Activated T-helper 1 cell treated with anti-CD3 and anti-CD28 coated beads, Interleukin-12 subunit alpha, Interleukin-12 subunit beta, Interleukin-2, Interleukin-4 antibody, amounts not matched to agents 30 ng/mL and 10 ng/mL and 1 ng/mL, durations not matched to agents 14 hours and 24 hours and 36 hours (primary cell): ENCODE results near the gene RECQL5. TPM values are rescaled to one million over a fixed set of nuclear protein-coding genes. Genes with fewer than 3 reads are reported as not detected.
"Not testable (repeated sequence)": the region's sequence is repeated elsewhere in the genome, so short reads cannot be mapped to it uniquely, and the experiment has no call there.

Experiments used
- DNase-seq: peaks from one replicate; pipeline ENCODE4 v3.0.0; 2021; ENCODE audit warnings: low spot score
- H3K27ac Mint-ChIP-seq: one replicate; pipeline ENCODE4 v1.8.0; 2021; ENCODE audit warnings: mild to moderate bottlenecking, mixed read lengths
- H3K27me3 Mint-ChIP-seq: one replicate; pipeline ENCODE4 v1.8.0; 2022; ENCODE audit warnings: mild to moderate bottlenecking, moderate library complexity, mixed read lengths; ENCODE audit not compliant: insufficient read depth
- H3K36me3 Mint-ChIP-seq: one replicate; pipeline ENCODE4 v1.8.0; 2021; ENCODE audit warnings: low read depth, mixed read lengths
- H3K4me1 Mint-ChIP-seq: one replicate; pipeline ENCODE4 v1.8.0; 2021; ENCODE audit warnings: low read depth, mixed read lengths
- H3K4me3 Mint-ChIP-seq: one replicate; pipeline ENCODE4 v1.8.0; 2021; ENCODE audit warnings: mild to moderate bottlenecking, moderate library complexity, mixed read lengths
- H3K9me3 Mint-ChIP-seq: one replicate; pipeline ENCODE4 v1.8.0; 2021; ENCODE audit warnings: mixed read lengths
- intact Hi-C: fragments of 100-400 bp; cut with micrococcal nuclease; formaldehyde crosslinking; loops from one replicate; pipeline ENCODE4 v1.15.1; 2024
- total RNA-seq: library from RNA; stranded (reverse); gene quantifications from 2 replicates; pipeline ENCODE4 v1.2.3, GENCODE V29; 2022

The RECQL5 gene
- total RNA-seq, 1 donor from 2014 or later = 34.1 TPM

- intact Hi-C loops = loop anchor here (2.0 to 10.0 kb wide), 2 partner anchors 131 to 313 kb away; partner anchors contain the start of genes MIF4GD and TMEM94
- H3K4me1 Mint-ChIP-seq = no peaks in the 10 kb centered on the region
- no peaks in the 10 kb centered on the region for H3K36me3 Mint-ChIP-seq
- no peak within 1 kb of the TSS for H3K27ac Mint-ChIP-seq
- peak; percentile 39 for DNase-seq
- H3K9me3 Mint-ChIP-seq = no peaks in the 10 kb centered on the region
- H3K4me3 Mint-ChIP-seq = peak within 1 kb of the TSS; percentile 53
- H3K27me3 Mint-ChIP-seq = peaks cover 20% of the 10 kb centered on the region
Measured at GRCh38 chr17:75587675-75588595, 79.0 kb downstream of the RECQL5 start, which contains the start of gene MYO15B. MYO15B (plus strand) TSS chr17:75587800; CDS start chr17:75588058, 258 bp downstream.

- no peak overlapping the region for H3K27ac Mint-ChIP-seq
- no peak overlapping the region for H3K4me3 Mint-ChIP-seq
- peaks cover 4% of the 10 kb centered on the region for H3K9me3 Mint-ChIP-seq
- peaks cover 8% of the 10 kb centered on the region for H3K4me1 Mint-ChIP-seq
- intact Hi-C loops = loop anchor here (10.0 kb wide), 1 partner anchor 310 kb away; the partner anchor contains the start of gene MIF4GD
- no peaks in the 10 kb centered on the region for H3K36me3 Mint-ChIP-seq
- H3K27me3 Mint-ChIP-seq = peaks cover 37% of the 10 kb centered on the region
- no peak for DNase-seq
Measured at GRCh38 chr17:75584849-75585175, 82.1 kb downstream of the RECQL5 start.

- H3K27ac Mint-ChIP-seq, H3K4me1 Mint-ChIP-seq, H3K9me3 Mint-ChIP-seq, H3K4me3 Mint-ChIP-seq, DNase-seq, H3K36me3 Mint-ChIP-seq: not testable (repeated sequence)
- H3K27me3 Mint-ChIP-seq = peaks cover 35% of the 10 kb centered on the region
- intact Hi-C loops = loop anchor here (10.0 kb wide), 1 partner anchor 308 kb away; the partner anchor contains the start of gene MIF4GD
Measured at GRCh38 chr17:75583197-75583596, 83.8 kb downstream of the RECQL5 start.

GRCh38 chr17:75581121-75581725 lies 85.7 kb downstream of the RECQL5 start:
- intact Hi-C loops = loop anchor here (1.0 to 10.0 kb wide), 3 partner anchors 8 to 306 kb away; partner anchors contain the start of genes MIF4GD and TMEM94

More at GRCh38 chr17:75581121-75581725, 85.7 kb downstream of the RECQL5 start:
- not testable (repeated sequence) for H3K36me3 Mint-ChIP-seq, H3K27ac Mint-ChIP-seq, H3K4me1 Mint-ChIP-seq, H3K9me3 Mint-ChIP-seq
- peak; percentile 47 for DNase-seq
- peak overlapping the region; percentile 74 for H3K4me3 Mint-ChIP-seq
- H3K27me3 Mint-ChIP-seq = peaks cover 24% of the 10 kb centered on the region

Other genes with a start within 250 kb of the RECQL5 start
- gene TMEM94, start 210.5 kb downstream of the RECQL5 start, total RNA-seq = 67.0 and 70.4 TPM in 2 replicates
- gene CASKIN2, start 151.6 kb downstream of the RECQL5 start, total RNA-seq = 0.88 and 2.0 TPM in 2 replicates
- gene TSEN54, start 150.6 kb downstream of the RECQL5 start, total RNA-seq = 65.9 and 72.6 TPM in 2 replicates
- 7.1 and 8.2 TPM in 2 replicates for gene LLGL2, start 141.5 kb downstream of the RECQL5 start, total RNA-seq
- gene MYO15B, start 79.4 kb downstream of the RECQL5 start, total RNA-seq = 16.2 and 18.1 TPM in 2 replicates
- gene SMIM5, start 33.7 kb downstream of the RECQL5 start, total RNA-seq = 0.05 TPM in 1 of 2 replicates, not detected in the other
- 113 and 117 TPM in 2 replicates for gene SAP30BP, start 184 bp upstream of the RECQL5 start, total RNA-seq
- 1.4 and 2.7 TPM in 2 replicates for gene ITGB4, start 54.3 kb upstream of the RECQL5 start, total RNA-seq
- gene GALK1, start 98.0 kb upstream of the RECQL5 start, total RNA-seq = 48.0 and 49.3 TPM in 2 replicates
- gene UNK, start 117.7 kb upstream of the RECQL5 start, total RNA-seq = 26.0 and 26.9 TPM in 2 replicates
- gene UNC13D, start 177.2 kb upstream of the RECQL5 start, total RNA-seq = 185 and 186 TPM in 2 replicates
- gene WBP2, start 188.2 kb upstream of the RECQL5 start, total RNA-seq = 68.8 and 74.4 TPM in 2 replicates
- 30.5 and 32.7 TPM in 2 replicates for gene TRIM47, start 211.4 kb upstream of the RECQL5 start, total RNA-seq
- 45.0 and 53.7 TPM in 2 replicates for gene TRIM65, start 229.8 kb upstream of the RECQL5 start, total RNA-seq
- gene MRPL38, start 237.7 kb upstream of the RECQL5 start, total RNA-seq = 151 and 160 TPM in 2 replicates